Stimulated activated CD4-positive, alpha-beta T cell treated with anti-CD3 and anti-CD28 coated beads, Interleukin-12 subunit alpha, Interleukin-12 subunit beta, amount 100 ng/mL, for 4 hours (primary cell): ENCODE results near the gene SLC6A9.

Experiments
- DNase-seq: peaks from one replicate; pipeline ENCODE4 v3.0.0-alpha.2; 2020

Gene SLC6A9

DNA sequence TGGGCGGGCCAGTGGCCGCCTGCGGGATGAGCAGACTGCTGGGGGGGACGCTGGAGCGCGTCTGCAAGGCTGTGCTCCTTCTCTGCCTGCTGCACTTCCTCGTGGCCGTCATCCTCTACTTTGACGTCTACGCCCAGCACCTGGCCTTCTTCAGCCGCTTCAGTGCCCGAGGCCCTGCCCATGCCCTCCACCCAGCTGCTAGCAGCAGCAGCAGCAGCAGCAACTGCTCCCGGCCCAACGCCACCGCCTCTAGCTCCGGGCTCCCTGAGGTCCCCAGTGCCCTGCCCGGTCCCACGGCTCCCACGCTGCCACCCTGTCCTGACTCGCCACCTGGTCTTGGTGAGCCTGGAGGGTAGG, 50.1 kb downstream of the SLC6A9 start:
- DNase-seq, result no peak

DNA sequence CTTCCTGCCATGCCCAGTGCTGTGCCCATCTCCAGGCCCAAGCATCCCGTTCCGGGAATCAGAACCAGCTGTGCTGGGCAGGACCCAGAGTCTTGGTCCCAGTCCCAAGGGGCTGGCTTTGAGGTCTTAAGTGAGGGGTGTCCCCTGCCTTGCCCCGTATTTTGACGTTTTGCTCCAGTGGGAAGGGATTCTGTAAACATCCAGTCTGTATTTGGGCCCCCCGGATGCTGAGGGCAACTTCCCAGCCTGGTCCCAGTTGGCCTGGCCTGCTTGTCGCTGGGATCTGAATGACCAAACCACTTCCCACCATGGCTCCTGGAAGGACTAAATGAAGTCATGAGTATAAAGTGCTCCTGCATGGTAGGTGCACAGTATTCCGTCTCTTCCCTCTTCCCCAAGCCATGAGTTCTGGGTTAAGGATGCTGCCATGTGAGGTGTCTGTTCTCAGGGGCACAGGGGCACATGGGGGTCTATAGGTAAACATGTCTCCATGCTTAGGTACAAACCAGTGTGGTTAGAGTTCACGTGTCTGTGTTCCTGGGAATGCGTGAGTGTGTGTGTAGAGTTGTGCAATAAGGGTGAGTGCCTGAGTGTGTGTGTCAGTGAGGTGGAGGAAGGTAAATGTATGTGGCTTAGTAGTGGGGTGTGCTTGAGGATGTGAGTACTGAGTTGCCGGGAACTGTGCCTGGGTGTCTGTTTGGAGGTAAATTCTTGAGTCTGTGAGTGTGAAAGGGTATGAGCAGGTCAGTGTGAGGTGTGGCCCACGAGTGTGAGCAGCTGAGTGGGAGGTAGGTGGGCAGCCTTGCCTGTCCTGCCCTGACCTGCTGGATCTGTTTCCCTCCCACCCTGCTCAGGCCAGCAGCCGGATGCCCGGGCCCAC, 50.8 kb downstream of the SLC6A9 start:
- DNase-seq, result no peak

DNA sequence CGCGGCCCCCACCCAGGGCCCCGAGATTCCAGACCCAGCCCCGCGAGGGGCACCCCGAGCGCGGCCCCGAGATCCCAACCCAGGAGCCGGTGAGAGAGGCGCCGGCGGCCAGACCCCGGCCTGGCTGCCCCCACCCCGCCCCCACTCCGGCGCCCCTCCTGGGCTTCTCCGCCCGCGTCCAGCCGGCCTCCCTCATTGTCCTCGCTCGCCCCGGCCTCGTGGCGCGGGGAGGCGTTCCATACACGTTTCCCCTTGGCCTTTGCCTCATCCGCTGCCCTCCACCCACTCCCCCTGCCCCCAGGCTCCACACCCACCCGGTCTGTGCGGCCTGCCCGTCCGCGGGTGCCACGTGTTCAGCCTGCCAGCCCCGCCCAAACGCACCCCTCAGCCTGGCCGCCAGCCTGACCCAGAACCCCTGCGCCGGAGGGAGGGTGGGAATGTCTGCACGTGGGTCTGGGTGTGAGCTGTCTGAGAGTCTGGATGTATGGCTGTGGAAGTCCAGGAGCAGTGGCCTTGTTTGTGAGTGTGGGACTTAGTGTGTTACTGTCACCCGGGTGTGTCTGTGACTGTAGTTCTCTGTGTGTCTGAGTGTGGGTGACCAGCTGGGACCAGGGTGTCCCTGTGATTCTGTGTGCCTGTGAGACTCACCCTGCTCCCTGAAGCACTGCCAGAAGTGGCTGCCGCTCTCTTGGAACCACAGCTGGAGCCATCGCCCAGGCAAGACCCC, 51.6 kb downstream of the SLC6A9 start:
- DNase-seq, result peak; percentile 37

DNA sequence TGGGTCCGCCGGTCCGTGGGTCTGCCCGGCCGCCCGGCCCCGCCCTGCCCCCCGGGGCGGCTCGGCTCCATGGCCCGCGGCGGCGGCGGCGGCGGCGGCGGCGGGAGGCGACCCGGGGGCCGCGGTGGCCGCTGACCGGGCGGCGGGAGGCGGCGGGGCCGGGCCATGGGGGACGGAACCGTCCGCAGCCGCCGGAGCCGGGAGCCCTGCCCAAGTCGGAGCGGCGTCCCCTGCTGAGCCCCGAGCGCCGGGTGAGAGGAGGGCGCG, 52.1 kb downstream of the SLC6A9 start:
- DNase-seq, result no peak

DNA sequence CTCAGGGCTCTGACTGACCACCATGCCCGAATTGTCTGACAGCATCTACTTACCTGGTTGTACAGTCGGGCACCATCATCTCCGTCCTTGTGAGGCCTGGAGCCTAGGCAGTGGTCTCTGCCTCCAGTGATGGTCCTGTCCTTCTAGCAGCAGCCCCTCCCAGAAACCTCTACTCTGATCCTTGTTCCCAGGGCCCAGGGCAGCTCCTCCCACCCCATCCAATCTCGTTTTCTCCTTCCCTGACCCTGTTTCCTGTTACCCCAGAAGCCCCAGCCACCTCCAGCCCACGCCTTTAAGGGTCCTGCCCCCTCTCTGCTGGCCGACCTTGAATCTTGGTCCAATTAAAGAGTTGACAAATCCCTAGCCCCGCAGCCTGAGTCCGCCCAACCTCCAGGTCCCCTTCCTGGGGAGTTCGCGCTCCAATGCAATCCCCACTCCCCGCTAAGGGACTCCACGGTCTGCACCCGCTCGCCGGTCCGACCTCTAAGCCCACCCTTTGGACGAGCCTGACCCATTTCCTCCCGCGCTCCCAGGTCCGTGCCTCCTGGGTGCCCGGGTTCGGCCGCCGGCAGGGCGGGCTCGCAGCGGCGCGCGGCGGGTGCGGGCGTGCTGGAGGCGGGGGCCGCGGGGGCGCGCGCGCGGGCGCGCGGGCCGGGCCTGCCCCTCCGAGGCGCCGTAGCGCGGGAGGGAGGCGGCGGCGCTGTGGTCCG, 52.6 kb downstream of the SLC6A9 start, which contains the start of gene B4GALT2:
Gene B4GALT2 (plus strand): TSS at position 660 of the 710 bp plus-strand sequence. CDS start 1,951 bp downstream, outside the sequence.
- DNase-seq, result peak; percentile 46

DNA sequence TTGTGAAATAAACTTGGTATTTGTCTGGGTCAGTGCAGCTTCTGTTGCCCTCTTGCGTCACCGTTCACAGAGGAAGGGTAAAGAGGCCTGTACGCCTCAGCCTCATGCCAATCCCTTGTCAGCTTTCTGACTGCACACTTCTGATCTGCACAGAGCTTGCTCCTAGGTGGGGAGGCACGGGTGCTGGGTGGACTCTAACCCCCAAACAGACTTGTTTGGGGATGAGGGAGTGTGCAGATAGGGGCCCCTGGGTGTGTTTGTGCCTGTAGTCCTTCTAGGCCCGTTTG, 53.1 kb downstream of the SLC6A9 start:
- DNase-seq, result no peak

DNA sequence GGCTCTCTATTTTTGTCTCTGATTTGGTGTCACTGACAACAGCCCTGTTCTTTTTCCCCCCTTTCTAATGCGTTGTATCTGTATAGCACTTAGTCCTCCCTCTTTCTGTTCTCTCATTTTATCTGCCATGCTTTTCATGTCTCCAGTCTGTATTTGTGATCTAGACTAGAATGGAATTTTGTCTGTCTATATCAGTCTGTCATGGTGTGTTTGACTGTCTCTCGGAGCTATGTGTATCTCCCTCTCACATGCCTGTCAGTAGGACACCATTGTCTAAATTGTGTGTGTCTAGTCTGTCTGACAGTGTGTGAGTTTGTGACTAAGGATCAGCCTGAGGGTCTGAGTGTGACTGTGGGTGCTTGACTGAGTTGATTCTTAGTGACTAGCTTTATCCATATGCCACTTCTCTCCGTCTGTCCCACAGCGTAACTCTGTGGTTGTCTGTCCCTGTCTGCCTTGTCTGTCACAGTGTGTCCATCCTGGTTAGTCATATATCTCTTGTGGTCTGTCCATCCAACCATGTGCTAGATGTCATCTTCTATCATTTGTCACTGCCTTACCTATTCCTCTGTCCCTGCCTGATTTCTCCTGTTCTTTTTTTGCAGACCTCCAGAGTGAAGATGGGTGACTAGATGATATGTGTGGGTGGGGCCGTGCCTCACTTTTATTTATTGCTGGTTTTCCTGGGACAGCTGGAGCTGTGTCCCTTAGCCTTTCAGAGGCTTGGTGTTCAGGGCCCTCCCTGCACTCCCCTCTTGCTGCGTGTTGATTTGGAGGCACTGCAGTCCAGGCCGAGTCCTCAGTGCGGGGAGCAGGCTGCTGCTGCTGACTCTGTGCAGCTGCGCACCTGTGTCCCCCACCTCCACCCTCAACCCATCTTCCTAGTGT, 53.6 kb downstream of the SLC6A9 start:
- DNase-seq, result no peak

DNA sequence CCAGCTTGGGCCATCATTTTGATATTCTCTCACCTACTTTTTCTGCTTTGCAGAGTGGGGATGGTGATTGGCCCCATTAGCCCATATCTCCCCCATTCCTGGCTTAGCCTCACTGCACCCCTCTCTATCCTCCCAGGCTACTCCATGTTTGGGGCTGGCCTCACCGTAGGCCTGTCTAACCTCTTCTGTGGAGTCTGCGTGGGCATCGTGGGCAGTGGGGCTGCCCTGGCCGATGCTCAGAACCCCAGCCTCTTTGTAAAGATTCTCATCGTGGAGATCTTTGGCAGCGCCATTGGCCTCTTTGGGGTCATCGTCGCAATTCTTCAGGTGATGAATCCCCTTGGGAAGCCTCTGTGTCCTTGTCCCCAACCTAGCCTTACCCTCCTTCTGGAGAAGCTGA, 54.4 kb downstream of the SLC6A9 start:
- no peak for DNase-seq

DNA sequence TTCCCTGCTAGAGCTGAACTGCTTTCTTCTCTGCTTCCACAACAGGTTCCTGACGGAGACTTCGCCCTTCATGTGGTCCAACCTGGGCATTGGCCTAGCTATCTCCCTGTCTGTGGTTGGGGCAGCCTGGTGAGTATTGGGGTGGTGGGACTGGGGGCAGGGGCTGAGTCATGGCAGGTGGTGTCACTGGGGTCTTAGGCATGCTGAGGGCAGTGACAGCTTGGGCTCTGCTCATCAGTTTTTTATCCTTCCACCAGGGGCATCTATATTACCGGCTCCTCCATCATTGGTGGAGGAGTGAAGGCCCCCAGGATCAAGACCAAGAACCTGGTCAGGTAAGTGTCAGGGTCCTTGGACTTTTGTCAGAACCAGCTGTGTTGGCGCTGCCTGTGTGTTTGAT, 55.2 kb downstream of the SLC6A9 start:
- DNase-seq, result no peak

DNA sequence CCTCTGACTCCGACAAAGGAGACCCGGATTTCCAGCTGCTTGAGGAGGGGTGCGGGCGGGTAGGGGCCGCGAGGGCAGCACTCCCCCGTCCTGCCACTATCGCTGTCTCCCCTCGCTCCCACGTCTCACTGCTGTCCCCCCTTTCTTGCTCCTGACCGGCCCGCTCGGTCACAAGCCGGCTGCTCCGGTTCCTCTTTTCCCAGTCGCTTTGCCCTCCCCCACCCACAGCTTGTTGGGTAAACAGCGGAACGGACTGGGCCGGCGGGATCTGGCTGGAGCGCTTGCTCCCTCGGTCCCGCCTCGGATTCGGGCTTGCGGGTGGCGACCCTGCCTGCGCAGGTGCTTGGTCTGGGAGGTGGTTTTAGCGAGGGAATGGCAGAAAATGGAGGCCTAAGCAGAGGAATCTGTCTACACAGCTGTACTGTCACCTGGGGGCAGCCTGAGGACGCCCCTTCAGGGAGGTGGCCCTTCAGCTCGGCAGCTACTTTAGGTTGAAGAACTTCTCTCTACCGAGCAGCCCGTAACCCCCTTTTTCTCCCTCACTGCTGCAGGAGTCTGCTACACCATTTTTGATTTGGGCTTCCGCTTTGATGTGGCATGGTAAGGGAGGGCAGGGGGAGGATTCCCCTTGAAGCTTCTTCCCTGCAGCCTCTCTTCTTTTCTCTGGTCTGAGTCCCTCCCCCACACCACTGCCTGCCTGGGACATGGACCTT, 55.9 kb downstream of the SLC6A9 start:
- no peak for DNase-seq

DNA sequence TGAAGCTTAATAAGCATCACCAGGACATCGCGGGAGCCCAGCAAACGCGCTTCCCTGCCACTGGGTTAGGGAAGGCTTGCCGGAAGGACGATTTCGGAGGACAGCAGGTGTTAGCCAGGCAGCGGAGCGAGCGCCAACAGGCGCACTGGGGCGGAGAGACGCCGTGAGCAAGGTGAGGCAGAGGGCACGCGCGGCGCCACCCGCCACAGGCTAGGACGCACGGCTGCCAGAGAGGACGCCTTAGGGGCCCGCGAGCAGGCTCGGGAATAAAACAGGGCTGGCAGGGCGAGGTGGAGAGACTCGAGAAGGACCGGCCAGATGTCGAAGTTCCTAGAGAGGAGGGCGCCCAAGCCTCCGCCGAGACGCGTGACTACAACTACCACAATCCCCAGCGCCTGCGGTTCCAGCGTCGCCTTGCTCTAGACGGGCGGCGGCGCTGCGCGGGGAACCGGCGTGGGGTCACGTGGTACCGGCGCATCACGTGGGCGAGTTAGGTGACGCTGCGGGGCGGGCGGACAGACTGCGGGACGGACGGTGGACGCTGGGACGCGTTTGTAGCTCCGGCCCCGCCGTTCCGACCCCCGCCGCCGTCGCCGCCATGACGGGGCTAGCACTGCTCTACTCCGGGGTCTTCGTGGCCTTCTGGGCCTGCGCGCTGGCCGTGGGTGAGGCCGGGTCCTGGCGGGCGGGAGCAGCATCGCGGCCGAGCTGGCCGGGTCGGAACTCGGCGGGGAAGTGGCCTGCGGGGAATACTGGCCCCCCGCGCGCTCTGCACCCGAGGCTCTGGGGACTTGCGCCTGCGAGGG, 56.6 kb downstream of the SLC6A9 start, which contains the start of gene ATP6V0B:
Gene ATP6V0B (plus strand): TSS at position 518 of the 806 bp plus-strand sequence. CDS start 81 bp downstream, at position 599.
- DNase-seq, result peak; percentile 96

DNA sequence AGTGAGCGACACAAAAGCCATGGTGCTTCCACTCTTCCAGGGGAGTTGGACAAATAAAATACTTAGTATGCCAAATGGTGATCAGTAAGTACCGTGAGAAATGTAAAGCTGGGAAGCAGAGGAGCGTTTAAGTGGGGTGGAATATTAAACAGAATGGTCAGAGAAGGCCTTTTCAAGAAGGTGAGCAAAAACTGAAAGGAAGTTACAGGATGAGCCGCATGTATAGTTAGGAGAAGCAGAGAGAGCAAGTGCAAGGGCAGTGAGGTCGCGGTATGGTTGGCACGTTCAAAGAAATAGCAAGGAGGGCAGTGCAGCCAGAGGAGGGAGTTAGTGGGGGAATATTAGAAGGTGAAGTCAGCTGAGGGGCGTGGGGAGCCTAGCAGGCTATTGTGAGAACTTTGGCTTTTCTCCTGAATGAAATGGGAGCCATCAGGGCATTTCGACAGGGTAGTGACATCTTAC, 57.2 kb downstream of the SLC6A9 start:
- DNase-seq, result no peak

DNA sequence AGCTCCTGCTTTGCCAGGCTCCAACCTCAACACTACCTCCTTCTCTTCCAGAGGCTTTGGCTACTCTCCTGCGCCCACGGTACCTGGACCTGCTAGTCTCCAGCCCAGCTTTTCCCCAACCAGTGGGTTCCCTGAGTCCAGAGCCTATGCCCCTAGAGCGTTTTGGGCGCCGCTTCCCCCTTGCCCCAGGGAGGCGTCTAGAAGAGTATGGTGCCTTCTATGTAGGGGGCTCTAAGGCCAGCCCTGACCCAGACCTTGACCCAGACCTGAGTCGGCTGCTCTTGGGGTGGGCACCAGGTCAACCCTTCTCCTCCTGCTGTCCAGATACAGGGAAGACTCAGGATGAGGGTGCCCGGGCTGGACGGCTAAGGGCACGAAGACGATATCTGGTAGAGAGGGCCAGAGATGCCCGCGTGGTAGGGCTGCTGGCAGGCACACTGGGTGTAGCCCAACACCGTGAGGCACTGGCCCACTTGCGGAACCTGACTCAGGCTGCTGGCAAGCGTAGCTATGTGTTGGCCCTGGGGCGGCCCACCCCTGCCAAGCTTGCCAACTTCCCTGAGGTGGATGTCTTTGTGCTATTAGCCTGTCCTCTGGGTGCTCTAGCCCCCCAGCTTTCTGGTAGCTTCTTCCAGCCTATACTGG, 59.8 kb downstream of the SLC6A9 start:
- no peak for DNase-seq

DNA sequence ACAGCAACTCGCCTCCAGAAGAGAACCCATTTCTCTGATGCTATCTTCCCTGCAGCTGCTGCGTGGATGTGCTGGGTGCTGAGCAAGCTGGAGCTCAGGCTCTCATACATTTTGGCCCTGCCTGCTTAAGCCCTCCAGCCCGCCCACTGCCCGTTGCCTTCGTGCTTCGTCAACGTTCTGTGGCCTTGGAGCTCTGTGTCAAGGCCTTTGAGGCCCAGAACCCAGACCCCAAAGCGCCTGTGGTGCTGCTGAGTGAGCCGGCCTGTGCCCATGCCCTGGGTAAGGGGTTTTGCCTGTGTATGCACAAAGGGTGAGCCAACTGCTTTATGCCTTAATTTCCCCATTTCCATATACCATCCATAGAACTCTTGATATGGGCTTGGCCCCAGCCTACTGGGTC, 60.4 kb downstream of the SLC6A9 start:
- no peak for DNase-seq

DNA sequence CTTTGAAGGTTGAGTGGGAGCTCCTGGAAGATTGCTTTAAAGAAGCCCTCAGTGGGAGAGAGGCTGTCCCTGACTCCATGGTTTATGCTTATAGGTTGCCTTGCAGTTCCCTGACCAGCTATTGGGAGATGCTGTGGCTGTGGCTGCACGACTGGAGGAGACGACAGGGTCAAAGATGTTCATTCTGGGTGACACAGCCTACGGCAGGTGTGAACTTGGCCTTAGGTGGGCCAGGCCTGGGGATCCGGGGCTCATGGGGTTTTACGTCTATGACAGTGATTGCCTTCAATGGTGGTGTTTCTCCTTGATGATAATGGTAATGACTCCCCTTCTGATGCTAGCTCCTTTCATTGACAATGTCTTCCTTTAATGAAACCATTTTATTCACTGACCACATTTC, 60.8 kb downstream of the SLC6A9 start:
- no peak for DNase-seq

DNA sequence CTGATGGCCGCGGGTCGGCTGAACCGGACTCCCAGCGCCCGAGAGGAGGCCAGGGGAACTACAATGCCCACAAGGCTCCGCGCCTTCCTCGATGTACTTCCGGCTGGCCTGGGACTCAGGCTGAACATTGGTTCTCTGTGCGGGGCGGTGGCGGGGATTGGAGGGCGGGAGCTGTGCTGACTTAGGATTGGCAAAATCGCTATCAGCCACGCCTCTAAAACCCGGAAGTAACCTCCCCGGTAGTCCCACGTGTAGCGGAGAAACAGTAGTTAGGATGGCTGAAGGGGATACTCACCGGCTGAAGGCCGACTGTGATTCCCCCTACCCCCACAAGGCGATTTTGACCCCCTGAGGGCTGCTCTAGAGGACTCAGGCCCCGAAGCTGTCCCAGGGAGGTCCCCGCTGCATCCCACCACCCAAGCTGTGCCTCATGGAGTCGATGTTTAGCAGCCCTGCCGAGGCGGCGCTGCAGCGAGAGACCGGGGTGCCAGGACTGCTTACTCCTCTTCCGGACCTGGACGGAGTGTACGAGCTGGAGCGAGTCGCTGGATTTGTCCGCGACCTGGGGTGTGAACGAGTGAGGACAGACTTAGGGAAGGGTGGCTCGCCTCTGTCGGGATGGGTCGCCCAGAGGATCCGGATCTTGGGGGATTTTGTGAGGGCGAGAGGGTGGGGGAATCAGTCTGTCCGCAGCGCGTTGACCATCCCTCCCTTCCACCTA, 61.4 kb downstream of the SLC6A9 start, which contains the start of gene DPH2:
Gene DPH2 (plus strand): TSS at position 265 of the 721 bp plus-strand sequence. CDS start 166 bp downstream, at position 431.
- DNase-seq, result peak; percentile 93

DNA sequence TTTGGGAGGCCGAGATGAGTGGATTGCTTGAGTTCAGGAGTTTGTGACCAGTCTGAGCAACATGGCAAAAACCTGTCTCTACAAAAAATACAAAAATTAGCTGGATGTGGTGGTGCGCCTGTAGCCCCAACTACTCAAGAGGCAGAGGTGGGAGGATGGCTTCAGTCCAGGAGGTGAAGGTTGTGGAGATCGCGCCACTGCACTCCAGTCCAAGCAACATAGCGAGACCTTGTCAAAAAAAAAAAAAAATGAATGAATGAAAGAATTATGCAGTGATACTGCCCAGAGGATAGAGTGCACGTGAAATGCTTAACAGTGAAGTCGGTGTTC, 61.9 kb downstream of the SLC6A9 start:
- DNase-seq, result no peak

DNA sequence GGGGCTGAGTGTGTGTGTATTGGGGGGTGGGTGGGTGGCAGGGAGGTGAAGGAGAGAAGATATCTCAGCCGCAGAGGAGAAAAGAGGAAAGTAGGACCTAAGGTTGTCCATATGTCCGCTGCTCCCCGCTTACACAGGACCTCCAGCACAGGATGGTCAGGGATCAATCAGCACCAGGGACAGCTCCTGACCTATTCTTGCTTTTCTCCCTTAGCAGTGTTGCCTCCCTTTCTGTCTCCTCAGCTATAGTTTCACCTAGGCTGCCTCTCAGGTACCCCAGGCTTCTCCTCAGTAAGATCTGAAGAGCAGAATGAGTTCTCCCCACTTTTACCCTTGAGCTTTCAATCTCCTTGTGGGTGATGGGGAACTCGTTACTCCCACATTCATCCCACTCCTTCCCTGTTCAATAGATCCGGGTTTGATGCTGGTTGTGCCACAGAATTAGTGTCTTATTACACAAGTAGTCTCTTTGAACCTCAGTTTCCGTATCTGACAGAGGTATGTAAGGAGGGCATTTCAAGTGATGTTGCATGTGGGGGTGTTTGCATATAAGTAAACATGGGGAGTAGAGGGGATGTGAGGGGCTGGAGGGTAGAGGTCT, 62.8 kb downstream of the SLC6A9 start:
- DNase-seq, result no peak

DNA sequence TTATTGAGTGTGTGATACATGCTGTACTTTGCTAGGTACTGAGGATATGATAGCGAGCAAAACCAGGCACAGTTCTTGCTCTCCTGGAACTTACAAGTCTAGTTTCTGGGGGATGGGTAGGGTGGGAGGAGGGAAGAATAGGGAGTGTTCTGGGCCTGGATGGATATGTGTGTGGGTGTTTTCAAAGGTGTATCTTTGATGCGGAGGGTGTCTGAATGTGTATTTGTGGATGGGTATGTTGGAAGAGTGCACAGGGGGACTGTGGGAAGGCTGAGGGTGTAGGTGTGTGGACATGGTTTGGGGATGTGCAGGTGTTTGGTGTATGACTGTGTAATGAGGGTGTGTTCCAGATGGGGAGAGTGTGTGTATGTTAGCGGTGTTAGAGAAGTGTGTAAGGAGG, 65.9 kb downstream of the SLC6A9 start:
- no peak for DNase-seq

DNA sequence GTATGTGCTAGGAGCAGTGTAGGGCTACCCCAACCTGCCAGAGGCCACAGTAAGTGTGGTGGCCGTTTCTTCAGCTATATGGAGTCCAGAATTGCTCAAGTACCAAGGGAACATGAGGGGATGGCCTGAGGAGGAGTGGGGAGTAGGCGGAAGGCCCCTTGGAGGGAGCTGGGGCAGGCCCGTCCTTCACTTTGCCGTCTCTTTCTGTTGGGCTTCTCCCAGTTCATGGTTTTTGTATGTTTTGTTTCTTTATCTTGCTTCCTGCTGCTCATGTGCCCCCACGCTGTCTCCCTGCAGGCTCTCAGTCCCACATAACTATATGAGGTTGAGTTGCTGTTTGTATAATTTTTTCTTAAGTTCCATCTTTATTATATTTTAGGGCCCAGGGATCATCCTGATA, 67.4 kb downstream of the SLC6A9 start:
- DNase-seq, result no peak
